ENCODE measurements around the gene GPR183.

The GPR183 gene

GRCh38 chr13:99272481-99272880, 34.7 kb downstream of the GPR183 start:
- DNase-seq (ENCODE audit: extremely low read depth in 1 of 2, low read depth in 1 of 2) = no peak

GRCh38 chr13:99271249-99271648, 36.0 kb downstream of the GPR183 start:
- DNase-seq (ENCODE audit: extremely low read depth in 1 of 2, low read depth in 1 of 2) = no peak

GRCh38 chr13:99270518-99270917, 36.7 kb downstream of the GPR183 start:
- DNase-seq (ENCODE audit: extremely low read depth in 1 of 2, low read depth in 1 of 2) = no peak

- DNase-seq (ENCODE audit: extremely low read depth in 1 of 2, low read depth in 1 of 2) = no peak
These were observed 37.5 kb downstream of the GPR183 start for GRCh38 chr13:99269627-99270241.

GRCh38 chr13:99268822-99269221, 38.4 kb downstream of the GPR183 start:
- no peak for DNase-seq (ENCODE audit: extremely low read depth in 1 of 2, low read depth in 1 of 2)

- no peak for DNase-seq (ENCODE audit: extremely low read depth in 1 of 2, low read depth in 1 of 2)
These were observed 39.3 kb downstream of the GPR183 start for GRCh38 chr13:99267927-99268326.

GRCh38 chr13:99266827-99267226, 40.4 kb downstream of the GPR183 start:
- DNase-seq (ENCODE audit: extremely low read depth in 1 of 2, low read depth in 1 of 2) = no peak

GRCh38 chr13:99265821-99266426, 41.3 kb downstream of the GPR183 start:
- DNase-seq (ENCODE audit: extremely low read depth in 1 of 2, low read depth in 1 of 2) = no peak

GRCh38 chr13:99265162-99265800, 41.9 kb downstream of the GPR183 start:
- no peak for DNase-seq (ENCODE audit: extremely low read depth in 1 of 2, low read depth in 1 of 2)

- no peak for DNase-seq (ENCODE audit: extremely low read depth in 1 of 2, low read depth in 1 of 2)
These were observed 43.1 kb downstream of the GPR183 start for GRCh38 chr13:99264051-99264450.

- DNase-seq (ENCODE audit: extremely low read depth in 1 of 2, low read depth in 1 of 2) = no peak
These were observed 43.9 kb downstream of the GPR183 start for GRCh38 chr13:99263126-99263785.

- DNase-seq (ENCODE audit: extremely low read depth in 1 of 2, low read depth in 1 of 2) = no peak
These were observed 46.1 kb downstream of the GPR183 start for GRCh38 chr13:99261059-99261458.

GRCh38 chr13:99260216-99260615, 47.0 kb downstream of the GPR183 start:
- DNase-seq (ENCODE audit: extremely low read depth in 1 of 2, low read depth in 1 of 2) = no peak

- DNase-seq (ENCODE audit: extremely low read depth in 1 of 2, low read depth in 1 of 2) = no peak
These were observed 48.3 kb downstream of the GPR183 start for GRCh38 chr13:99258946-99259345.

- DNase-seq (ENCODE audit: extremely low read depth in 1 of 2, low read depth in 1 of 2) = no peak
These were observed 48.9 kb downstream of the GPR183 start, which contains the start of gene GPR18 for GRCh38 chr13:99258210-99258860. Gene GPR18 (minus strand): TSS chr13:99258379. CDS start chr13:99255872, 2,507 bp downstream.

GRCh38 chr13:99257291-99257690, 49.9 kb downstream of the GPR183 start:
- DNase-seq (ENCODE audit: extremely low read depth in 1 of 2, low read depth in 1 of 2) = no peak

GRCh38 chr13:99256709-99257108, 50.5 kb downstream of the GPR183 start:
- DNase-seq (ENCODE audit: extremely low read depth in 1 of 2, low read depth in 1 of 2) = no peak

GRCh38 chr13:99256283-99256682, 50.9 kb downstream of the GPR183 start:
- no peak for DNase-seq (ENCODE audit: extremely low read depth in 1 of 2, low read depth in 1 of 2)

- no peak for DNase-seq (ENCODE audit: extremely low read depth in 1 of 2, low read depth in 1 of 2)
These were observed 51.9 kb downstream of the GPR183 start for GRCh38 chr13:99255271-99255670.

GRCh38 chr13:99254830-99255229, 52.4 kb downstream of the GPR183 start:
- no peak for DNase-seq (ENCODE audit: extremely low read depth in 1 of 2, low read depth in 1 of 2)

- DNase-seq (ENCODE audit: extremely low read depth in 1 of 2, low read depth in 1 of 2) = no peak
These were observed 55.3 kb downstream of the GPR183 start for GRCh38 chr13:99251921-99252320.

Data from activated CD8-positive, alpha-beta memory T cell treated with anti-CD3 and anti-CD28 coated beads for 1 hour (primary cell).